ENCODE measurements around the gene VAV2. TPM values are rescaled to one million over a fixed set of nuclear protein-coding genes. Genes with fewer than 3 reads are reported as not detected.

The VAV2 gene
- total and polyA plus RNA-seq, 2 experiments from 2014 or later = 8.1 to 28.9 TPM

- ATAC-seq (no peak), DNase-seq (ENCODE audit: low spot score) (no peak)
- peaks cover 60% of the 10 kb centered on the region for H3K4me1 Mint-ChIP-seq
- H3K27me3 Mint-ChIP-seq (ENCODE audit: insufficient read depth, low read depth, poor library complexity) = peaks cover 19% of the 10 kb centered on the region
- no peaks in the 10 kb centered on the region for H3K27me3 ChIP-seq (ENCODE audit: insufficient read depth)
- H3K27ac Mint-ChIP-seq = peak overlapping the region; percentile 95
- H3K9me3 Mint-ChIP-seq = no peaks in the 10 kb centered on the region; the same call in 2 of the 3 replicates
- H3K36me3 Mint-ChIP-seq (ENCODE audit: low read depth) = peaks cover 2% of the 10 kb centered on the region; the same call in 1 of the 3 replicates
- H3K79me2 ChIP-seq (replicated peaks; ENCODE audit: insufficient read depth) = peaks cover 52% of the 10 kb centered on the region
- H4K20me1 ChIP-seq (replicated peaks; ENCODE audit: insufficient read depth) = no peaks in the 10 kb centered on the region; the same call in 1 of the 2 replicates
- no peak for TF ChIP-seq JUNB (IDR thresholded peaks at IDR 0.05; ENCODE audit: unreplicated experiment)
- TF ChIP-seq POLR2AphosphoS5 (IDR thresholded peaks at IDR 0.05; ENCODE audit: low read depth) = no peak
- no peak for TF ChIP-seq EZH2phosphoT487 (IDR thresholded peaks at IDR 0.05; ENCODE audit: unreplicated experiment)
- no peak for TF ChIP-seq CREB1 (CRISPR knock-in tag; IDR thresholded peaks at IDR 0.05; ENCODE audit: low read depth)
- TF ChIP-seq REST (IDR thresholded peaks at IDR 0.05; ENCODE audit: unreplicated experiment) = no peak
- TF ChIP-seq NANOG (IDR thresholded peaks at IDR 0.05; ENCODE audit: borderline replicate concordance) = no peak
- no peak for TF ChIP-seq EZH2 (IDR thresholded peaks at IDR 0.05; ENCODE audit: low read depth, unreplicated experiment)
- TF ChIP-seq CTCF (conservative IDR thresholded peaks at IDR 0.05; ENCODE audit: low read depth in 2 of 2) = no peak
- no peak for TF ChIP-seq ZNF114 (CRISPR knock-in tag; IDR thresholded peaks at IDR 0.05)
- TF ChIP-seq, protein P1, sequence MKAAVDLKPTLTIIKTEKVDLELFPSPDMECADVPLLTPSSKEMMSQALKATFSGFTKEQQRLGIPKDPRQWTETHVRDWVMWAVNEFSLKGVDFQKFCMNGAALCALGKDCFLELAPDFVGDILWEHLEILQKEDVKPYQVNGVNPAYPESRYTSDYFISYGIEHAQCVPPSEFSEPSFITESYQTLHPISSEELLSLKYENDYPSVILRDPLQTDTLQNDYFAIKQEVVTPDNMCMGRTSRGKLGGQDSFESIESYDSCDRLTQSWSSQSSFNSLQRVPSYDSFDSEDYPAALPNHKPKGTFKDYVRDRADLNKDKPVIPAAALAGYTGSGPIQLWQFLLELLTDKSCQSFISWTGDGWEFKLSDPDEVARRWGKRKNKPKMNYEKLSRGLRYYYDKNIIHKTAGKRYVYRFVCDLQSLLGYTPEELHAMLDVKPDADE (IDR thresholded peaks at IDR 0.05) = no peak
- TF ChIP-seq, protein P2, sequence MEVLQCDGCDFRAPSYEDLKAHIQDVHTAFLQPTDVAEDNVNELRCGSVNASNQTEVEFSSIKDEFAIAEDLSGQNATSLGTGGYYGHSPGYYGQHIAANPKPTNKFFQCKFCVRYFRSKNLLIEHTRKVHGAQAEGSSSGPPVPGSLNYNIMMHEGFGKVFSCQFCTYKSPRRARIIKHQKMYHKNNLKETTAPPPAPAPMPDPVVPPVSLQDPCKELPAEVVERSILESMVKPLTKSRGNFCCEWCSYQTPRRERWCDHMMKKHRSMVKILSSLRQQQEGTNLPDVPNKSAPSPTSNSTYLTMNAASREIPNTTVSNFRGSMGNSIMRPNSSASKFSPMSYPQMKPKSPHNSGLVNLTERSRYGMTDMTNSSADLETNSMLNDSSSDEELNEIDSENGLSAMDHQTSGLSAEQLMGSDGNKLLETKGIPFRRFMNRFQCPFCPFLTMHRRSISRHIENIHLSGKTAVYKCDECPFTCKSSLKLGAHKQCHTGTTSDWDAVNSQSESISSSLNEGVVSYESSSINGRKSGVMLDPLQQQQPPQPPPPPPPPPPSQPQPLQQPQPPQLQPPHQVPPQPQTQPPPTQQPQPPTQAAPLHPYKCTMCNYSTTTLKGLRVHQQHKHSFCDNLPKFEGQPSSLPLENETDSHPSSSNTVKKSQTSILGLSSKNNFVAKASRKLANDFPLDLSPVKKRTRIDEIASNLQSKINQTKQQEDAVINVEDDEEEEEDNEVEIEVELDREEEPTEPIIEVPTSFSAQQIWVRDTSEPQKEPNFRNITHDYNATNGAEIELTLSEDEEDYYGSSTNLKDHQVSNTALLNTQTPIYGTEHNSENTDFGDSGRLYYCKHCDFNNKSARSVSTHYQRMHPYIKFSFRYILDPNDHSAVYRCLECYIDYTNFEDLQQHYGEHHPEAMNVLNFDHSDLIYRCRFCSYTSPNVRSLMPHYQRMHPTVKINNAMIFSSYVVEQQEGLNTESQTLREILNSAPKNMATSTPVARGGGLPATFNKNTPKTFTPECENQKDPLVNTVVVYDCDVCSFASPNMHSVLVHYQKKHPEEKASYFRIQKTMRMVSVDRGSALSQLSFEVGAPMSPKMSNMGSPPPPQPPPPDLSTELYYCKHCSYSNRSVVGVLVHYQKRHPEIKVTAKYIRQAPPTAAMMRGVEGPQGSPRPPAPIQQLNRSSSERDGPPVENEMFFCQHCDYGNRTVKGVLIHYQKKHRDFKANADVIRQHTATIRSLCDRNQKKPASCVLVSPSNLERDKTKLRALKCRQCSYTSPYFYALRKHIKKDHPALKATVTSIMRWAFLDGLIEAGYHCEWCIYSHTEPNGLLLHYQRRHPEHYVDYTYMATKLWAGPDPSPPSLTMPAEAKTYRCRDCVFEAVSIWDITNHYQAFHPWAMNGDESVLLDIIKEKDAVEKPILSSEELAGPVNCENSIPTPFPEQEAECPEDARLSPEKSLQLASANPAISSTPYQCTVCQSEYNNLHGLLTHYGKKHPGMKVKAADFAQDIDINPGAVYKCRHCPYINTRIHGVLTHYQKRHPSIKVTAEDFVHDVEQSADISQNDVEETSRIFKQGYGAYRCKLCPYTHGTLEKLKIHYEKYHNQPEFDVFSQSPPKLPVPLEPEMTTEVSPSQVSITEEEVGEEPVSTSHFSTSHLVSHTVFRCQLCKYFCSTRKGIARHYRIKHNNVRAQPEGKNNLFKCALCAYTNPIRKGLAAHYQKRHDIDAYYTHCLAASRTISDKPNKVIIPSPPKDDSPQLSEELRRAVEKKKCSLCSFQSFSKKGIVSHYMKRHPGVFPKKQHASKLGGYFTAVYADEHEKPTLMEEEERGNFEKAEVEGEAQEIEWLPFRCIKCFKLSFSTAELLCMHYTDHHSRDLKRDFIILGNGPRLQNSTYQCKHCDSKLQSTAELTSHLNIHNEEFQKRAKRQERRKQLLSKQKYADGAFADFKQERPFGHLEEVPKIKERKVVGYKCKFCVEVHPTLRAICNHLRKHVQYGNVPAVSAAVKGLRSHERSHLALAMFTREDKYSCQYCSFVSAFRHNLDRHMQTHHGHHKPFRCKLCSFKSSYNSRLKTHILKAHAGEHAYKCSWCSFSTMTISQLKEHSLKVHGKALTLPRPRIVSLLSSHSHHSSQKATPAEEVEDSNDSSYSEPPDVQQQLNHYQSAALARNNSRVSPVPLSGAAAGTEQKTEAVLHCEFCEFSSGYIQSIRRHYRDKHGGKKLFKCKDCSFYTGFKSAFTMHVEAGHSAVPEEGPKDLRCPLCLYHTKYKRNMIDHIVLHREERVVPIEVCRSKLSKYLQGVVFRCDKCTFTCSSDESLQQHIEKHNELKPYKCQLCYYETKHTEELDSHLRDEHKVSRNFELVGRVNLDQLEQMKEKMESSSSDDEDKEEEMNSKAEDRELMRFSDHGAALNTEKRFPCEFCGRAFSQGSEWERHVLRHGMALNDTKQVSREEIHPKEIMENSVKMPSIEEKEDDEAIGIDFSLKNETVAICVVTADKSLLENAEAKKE (CRISPR knock-in tag; IDR thresholded peaks at IDR 0.05) = no peak
- no peak for TF ChIP-seq ZNF331 (CRISPR knock-in tag; IDR thresholded peaks at IDR 0.05; ENCODE audit: low read depth)
- no peaks in the 10 kb centered on the region for H3K4me1 ChIP-seq (ENCODE audit: insufficient read depth)
- H3F3A ChIP-seq (replicated peaks; ENCODE audit: low read depth) = no peaks in the 10 kb centered on the region
- no peak overlapping the region for H3K4me3 Mint-ChIP-seq
- no peaks in the 10 kb centered on the region for H3K9me2 ChIP-seq (ENCODE audit: insufficient read depth)
- no peak overlapping the region for H2AFZ ChIP-seq
- H3K4me2 ChIP-seq = no peak overlapping the region
- no peak overlapping the region for H3K4me3 ChIP-seq
- no peaks in the 10 kb centered on the region for H3K36me3 ChIP-seq (ENCODE audit: insufficient read depth)
- 0 out of 2 replicates have a peak overlapping the region, but pooled peaks have one; percentile 9 for H3K27ac ChIP-seq (ENCODE audit: low read depth)
Measured at GRCh38 chr9:133886563-133887501, 105.3 kb downstream of the VAV2 start.

Data from GM23338 (cell line).